IPS DF 4.7 (cell line): Measurements from ENCODE around the gene HSPG2.
"Not testable (repeated sequence)": the region's sequence is repeated elsewhere in the genome, so short reads cannot be mapped to it uniquely, and the experiment has no call there.

Source experiments
- DNase-seq: peaks from one replicate; pipeline ENCODE4 v3.0.0-alpha.2; 2013; ENCODE audit warnings: low spot score; ENCODE audit errors: extremely low read depth

The HSPG2 gene

DNA sequence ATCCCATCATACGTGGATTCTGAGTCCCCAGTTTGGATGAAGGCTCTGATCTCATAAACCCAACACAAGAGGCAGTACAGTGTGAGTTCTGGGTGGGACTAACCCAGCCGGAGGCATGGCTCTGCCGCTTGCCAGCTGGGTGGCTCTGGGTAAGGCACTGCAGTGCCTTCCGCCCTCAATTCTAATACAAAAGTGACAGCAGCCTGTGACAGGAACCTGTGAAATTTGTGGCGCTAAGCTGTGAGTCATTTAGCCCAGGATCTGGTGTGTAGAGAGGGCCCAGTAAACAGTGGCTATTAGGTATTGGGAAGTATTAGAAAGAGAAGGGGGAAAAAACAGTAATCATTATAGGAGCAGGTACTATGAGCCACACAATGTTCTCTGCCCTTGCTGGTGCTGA, 23.3 kb downstream of the HSPG2 start:
- no peak for DNase-seq

DNA sequence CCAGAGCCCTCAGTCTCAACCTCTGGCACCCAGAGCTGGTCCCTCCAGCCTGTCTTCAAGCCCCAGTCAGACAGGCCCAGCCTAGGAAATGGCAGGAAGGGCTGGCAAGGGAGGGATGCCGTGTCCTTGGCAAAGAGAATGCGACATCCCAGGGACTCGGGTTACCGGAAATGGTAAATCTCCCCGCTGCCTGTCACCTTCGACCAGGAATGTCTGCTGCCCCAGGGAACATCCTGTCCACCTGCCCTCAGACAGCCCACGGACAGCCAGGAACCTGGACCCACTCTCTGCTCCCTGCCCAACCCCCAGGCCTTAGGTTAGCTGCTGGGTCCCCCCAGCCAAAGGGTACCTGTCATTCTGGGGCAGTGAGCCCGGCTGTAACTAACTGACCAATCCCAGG, 23.9 kb downstream of the HSPG2 start:
- DNase-seq = no peak

DNA sequence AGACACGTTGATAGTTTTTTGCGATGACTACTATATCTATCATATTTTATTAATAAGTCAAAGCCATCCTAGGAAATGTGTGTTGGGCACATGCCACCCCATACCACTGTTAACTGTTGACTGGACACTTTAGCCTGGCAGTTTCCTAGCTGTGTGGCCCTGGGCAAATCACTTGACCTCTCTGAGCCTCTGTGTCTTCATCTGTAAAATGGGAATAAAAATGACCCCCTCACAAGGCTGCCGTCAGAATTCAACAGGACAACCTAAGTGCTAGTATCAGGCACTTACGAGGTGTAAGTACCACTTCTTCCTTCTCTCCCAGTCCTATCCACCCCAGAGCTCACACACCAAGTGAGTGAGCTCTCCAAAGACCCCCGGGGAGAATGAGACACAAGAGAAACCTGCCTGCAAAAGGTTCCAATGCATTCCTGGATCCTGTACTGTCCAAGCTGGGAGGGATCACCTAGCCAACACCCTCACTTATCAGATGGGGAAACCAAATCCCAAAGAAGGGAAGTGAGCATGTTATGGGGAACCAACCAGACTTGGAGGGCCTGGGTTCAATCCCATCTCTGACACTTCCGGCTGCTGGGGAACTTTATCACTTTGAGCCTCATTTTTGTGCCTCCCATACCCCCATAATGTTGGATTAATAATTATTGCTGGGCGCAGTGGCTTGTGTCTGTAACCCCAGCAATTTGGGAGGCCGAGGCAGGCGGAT, 24.9 kb downstream of the HSPG2 start:
- no peak for DNase-seq

GRCh38 chr1:21911205-21912001, 25.7 kb downstream of the HSPG2 start:
- no peak for DNase-seq

GRCh38 chr1:21910558-21911204, 26.4 kb downstream of the HSPG2 start:
- no peak for DNase-seq

DNA sequence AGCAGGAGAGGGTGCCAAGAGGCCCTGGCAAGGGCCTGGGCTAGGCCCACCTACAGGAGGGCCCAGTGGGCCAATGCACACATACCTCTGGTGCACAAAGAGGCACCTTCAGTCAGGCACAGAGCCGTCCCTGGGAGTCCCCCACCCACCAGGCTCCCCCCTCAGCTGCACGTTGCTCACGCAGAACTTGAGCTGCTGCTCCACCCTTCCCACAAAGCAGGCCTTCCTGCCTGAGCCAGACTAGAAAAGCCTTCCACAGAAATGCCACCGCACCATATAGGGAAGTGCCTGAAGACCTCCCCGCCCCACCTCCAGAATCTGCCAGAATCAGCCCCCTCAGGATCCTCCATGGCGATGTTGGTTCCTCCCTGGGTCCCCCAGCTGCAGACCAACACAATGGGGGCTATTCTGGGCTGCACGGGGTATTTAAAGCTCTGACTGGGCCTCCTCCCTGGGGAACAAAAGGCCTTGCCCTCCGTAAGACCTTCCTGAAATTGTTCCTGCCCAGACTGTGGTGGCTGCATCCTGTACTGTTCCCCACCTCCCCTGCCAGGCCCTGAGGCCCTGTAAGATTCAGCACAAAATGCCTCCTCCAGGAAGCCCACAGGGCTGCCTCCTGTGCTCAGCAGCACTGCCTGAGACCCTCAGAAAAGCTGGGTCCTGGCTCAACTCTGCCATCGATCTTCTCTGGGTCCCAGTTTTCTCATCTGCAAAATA, 27.2 kb downstream of the HSPG2 start:
- DNase-seq = no peak

DNA sequence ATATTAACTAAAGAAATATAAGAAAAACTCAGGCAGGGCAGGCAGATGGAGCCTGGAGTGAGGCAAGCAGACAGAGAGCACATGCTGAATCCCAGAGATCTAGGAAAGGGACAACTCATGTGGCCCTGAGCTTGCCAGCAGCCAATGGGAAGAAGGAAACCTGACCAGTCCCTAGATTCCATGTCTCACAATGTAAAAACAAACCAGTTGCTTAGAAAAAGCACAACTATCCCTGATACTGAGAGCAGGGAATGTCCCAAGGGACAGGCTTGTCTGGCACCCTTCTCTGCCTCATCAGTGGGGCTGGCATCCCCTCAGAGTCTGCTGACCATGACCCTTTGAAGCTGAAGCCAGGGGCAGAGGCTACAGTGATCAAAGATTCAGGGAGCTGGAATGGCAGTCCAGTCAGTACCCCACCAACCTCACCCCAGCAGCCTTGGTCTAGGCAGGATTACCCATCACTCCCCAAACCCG, 27.8 kb downstream of the HSPG2 start:
- DNase-seq = no peak

- not testable (repeated sequence) for DNase-seq
Observed at GRCh38 chr1:21907737-21908534, 29.2 kb downstream of the HSPG2 start.

GRCh38 chr1:21907079-21907418, 30.1 kb downstream of the HSPG2 start:
- no peak for DNase-seq

- DNase-seq = no peak
Observed at GRCh38 chr1:21906173-21907078, 30.7 kb downstream of the HSPG2 start.

DNA sequence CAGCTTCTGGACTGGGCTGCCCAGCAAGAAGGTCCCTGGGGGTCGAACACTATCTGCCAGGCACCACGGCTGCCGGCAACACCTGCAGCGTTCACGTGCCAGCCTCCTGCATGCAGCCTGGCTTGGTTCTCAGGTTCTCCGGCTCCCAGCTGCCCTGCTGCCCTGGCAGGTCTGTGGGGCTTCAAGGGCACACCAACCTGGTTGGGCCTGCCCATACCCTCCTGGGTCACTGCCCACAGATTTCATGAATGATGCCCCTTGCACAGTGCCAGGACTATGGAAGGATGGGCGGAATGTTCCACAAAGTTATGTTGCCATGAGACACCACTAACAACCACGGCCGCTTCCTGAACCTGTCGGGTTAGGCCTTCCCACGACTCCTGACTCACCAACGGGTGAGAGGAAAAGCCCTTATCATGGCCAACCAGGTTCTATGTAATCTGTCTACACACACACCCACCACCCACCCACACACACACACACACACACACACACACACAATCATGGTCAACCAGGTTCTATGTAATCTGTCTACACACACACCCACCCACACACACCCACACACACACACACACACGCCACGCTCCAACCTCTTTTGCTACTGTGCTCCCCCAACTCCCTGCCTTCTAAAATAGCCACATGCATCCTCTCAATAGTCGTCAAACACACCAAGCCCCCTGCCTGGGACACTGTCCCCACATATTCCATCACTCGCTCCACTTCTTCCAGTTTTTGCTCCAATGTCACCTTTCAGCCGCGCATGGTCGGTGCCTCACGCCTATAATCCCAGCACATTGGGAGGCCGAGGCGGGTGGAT, 32.2 kb downstream of the HSPG2 start:
- DNase-seq = no peak

GRCh38 chr1:21904454-21904703, 32.7 kb downstream of the HSPG2 start:
- no peak for DNase-seq

DNA sequence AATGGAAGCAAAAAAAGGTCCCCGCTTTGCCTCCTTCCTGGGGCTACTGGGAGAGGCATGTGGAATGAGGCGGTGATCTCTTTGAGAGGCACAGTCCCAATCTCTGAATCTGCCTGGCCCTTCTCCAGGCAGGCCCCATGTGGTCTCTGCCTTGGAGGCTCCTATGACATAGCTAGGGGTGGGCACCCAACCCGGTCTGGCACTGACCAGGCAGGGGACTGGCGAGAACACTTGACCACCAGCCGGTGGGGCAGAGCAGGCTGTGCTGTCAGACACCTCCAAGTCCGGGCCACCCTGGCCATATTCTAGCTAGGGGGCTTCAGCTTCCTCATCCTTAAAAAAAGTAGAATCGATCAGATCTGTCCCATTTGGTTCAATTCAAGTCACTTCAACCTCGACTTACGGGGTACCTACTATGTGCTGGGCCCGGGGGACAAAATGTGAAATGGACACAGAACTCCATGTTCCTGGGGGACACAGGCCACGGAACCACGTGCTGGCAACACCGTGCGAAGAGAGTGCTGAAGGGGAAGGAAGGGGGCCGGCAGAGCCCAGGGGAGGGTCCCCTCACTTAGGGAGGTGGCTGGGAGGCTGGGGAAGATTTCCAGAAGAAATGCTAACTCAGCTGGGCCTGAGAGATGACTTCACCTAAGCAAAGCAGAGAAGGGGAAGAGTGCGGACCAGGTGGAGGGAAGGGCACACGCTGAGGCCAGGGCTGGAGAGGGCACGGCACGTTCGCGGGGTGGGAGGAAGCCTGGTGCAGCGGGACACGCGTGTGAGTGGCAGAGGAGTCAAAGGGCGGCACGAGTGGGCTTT, 33.3 kb downstream of the HSPG2 start:
- no peak for DNase-seq

DNA sequence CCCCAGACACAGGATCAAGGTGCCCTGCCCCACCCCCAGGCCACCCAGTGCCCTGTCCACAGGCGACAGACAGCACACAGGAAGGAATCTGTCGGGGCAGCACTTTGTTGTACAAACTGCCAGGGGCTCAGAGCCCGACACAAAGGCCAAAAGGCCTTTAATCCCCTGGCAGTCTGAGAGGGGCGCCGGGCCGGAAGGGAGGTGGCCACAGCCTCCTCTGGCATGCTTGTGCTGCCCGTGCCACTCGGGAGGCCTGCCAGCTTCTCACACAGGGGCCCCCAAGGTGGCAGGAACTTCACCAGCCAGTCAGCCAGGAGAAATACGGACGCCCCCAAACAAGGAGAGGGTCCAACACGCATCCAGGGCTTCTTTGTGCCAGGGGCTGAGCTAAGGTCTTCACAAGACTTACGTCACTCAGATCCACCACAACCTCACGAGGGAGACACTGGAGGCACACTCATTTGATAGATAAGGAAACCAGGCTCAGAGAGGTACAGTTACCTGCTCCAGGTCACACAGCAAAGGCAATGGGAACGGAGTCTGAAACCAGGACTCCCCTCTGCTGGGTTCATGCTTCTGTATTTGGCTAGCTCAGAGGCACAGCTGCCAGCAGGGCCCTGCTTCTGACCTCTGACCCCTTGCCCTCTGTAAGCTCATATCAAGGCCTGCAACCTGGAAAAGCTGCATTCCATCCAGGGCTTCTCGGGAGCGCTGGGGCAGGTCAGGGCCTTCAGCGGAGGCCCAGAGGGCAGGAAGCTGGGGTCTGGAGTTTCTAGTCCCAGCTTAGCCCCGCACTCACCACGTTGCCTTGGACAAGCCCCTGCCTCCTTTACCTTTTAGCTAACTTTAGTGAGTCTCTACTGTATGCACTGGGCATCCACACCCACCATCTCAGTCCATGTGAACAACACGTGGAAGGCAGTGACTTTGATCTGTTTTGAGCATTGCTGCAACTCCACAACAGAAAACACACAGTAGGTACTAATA, 34.8 kb downstream of the HSPG2 start:
- DNase-seq = no peak

GRCh38 chr1:21901473-21901847, 35.6 kb downstream of the HSPG2 start:
- DNase-seq = no peak

GRCh38 chr1:21900766-21901472, 36.2 kb downstream of the HSPG2 start:
- no peak for DNase-seq

DNA sequence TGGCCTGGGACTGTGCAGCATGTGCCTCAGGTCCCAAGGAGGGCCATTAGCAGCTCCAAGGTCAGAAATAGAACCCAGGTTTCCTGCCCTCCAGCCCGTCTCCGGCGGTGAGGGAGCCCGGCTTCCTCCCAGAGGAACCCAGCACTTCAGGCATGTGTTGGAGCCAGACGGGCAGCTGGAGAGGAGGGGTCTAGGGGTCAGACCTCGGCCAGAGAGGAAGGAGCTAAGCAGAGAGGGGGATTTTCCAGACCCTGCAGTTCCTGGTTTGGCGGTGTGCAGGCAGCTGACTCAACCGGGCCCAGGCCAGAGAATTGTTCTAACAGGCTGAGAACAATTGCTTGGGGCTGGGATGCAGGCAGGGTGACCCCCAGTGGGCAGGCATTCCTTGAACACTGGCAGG, 37.1 kb downstream of the HSPG2 start:
- no peak for DNase-seq
